Measurements from ENCODE around the gene TDG.

- TF ChIP-seq POLR2A (IDR thresholded peaks at IDR 0.05; ENCODE audit: low read length): no peak
- no peak for TF ChIP-seq GATA1 (IDR thresholded peaks at IDR 0.05; ENCODE audit: low read depth, low read length)
Observed at GRCh38 chr12:104024348-104024747, 58.7 kb downstream of the TDG start.

Data from erythroblast (primary cell).